Left lung (tissue), 10 donors: ENCODE measurements around the gene COMMD1. TPM values are rescaled to one million over a fixed set of nuclear protein-coding genes. Genes with fewer than 3 reads are reported as not detected.
"Not testable (repeated sequence)": the region's sequence is repeated elsewhere in the genome, so short reads cannot be mapped to it uniquely, and the experiment has no call there.

ENCODE experiments used
- ATAC-seq: fragments of 200-7000 bp; cut with Tn5 transposase; one replicate; pipeline ENCODE4 v1.9.1; 2020; ENCODE audit warnings: moderate library complexity
- DNase-seq, 4 donors: peaks; one replicate each; pipeline ENCODE4 v3.0.0-alpha.2; 2013 to 2020
- H3K27ac ChIP-seq, 2 donors: fragments of 200-600 bp; sonication (generic) in 1 of 2; one replicate each; pipeline versions ENCODE4 v1.5.0 to v1.8.0; 2020 to 2021
- H3K27me3 ChIP-seq, 2 donors: fragments of 200-600 bp; sonication (generic) in 1 of 2; one replicate each; pipeline versions ENCODE4 v1.5.0 to v1.8.0; 2020 to 2021
- H3K36me3 ChIP-seq, 2 donors: fragments of 200-600 bp; sonication (generic) in 1 of 2; one replicate each; pipeline versions ENCODE4 v1.5.0 to v1.8.0; 2020 to 2021
- H3K4me1 ChIP-seq, 2 donors: fragments of 200-600 bp; one replicate each; pipeline ENCODE4 v1.8.0; 2021
- H3K4me3 ChIP-seq, 2 donors: fragments of 200-600 bp; sonication (generic) in 1 of 2; one replicate each; pipeline versions ENCODE4 v1.5.0 to v1.8.0; 2020 to 2021; ENCODE audit warnings: mild to moderate bottlenecking in 1 of 2
- H3K9me3 ChIP-seq, 2 donors: fragments of 200-600 bp; sonication (generic) in 1 of 2; one replicate each; pipeline versions ENCODE4 v1.5.0 to v1.8.0; 2020 to 2021
- intact Hi-C, 2 donors: fragments of 100-400 bp; cut with DNase I; formaldehyde crosslinking; loops; one replicate each; pipeline versions ENCODE4 v1.11.2 to v1.14.2; 2022
- polyA plus RNA-seq, 6 donors: library from polyadenylated mRNA; unstranded; fragments of 120-200 nt; gene quantifications; one replicate each; pipeline ENCODE4 v1.2.1, GENCODE V29; 2013; ENCODE audit not compliant: insufficient read length in 6 of 6
- total RNA-seq, 2 donors: library from RNA; stranded (reverse); fragmentation: NEBNext Ultra II Directional; extraction: Animal tissue kit (Norgen Biotek cat#: 25700); gene quantifications; one replicate each; pipeline ENCODE4 v1.2.1, GENCODE V29; 2021
- TF ChIP-seq, protein P1 (sequence below), 2 donors: fragments of 200-600 bp; sonication (generic) in 1 of 2; IDR thresholded peaks; one replicate each; pipeline versions ENCODE4 v1.5.0 to v1.8.0; 2021; ENCODE audit warnings: antibody characterized with exemption in 2 of 2
- donor health status: DM: no; HTN: yes; CAD: no.
- donor health status: DM: no; HTN: no; CAD: no.

Gene COMMD1
- total and polyA plus RNA-seq, 8 donors = 34.1 to 91.5 (median 77.3) TPM

DNA sequence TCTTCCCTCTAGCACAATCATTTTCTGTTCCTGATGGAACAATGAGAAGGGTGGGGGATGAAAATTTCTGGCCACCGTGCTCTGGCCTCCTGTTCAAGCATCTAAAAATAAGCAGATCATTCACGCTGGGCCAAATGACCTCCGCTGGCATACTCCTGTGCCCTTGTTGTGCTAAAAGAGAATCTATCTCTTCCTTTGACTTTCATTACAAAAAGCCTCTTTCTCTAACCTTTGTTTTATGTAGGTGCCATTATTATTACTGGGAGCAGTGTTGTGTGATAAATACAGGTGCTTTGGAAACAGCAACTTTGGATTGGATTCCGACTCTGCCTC is 245.8 kb downstream of the COMMD1 start:
- no peak overlapping the region for H3K4me3 ChIP-seq
- no peak for ATAC-seq
- no peaks in the 10 kb centered on the region for H3K36me3 ChIP-seq
- DNase-seq = no peak
- H3K9me3 ChIP-seq = peaks cover 0 to 9% of the 10 kb centered on the region in 2 donors
- H3K4me1 ChIP-seq = peaks cover 0 to 4% of the 10 kb centered on the region in 2 donors
- H3K27me3 ChIP-seq = no peaks in the 10 kb centered on the region
- intact Hi-C loops = no loop called here
- no peak overlapping the region for H3K27ac ChIP-seq
- TF ChIP-seq, protein P1, sequence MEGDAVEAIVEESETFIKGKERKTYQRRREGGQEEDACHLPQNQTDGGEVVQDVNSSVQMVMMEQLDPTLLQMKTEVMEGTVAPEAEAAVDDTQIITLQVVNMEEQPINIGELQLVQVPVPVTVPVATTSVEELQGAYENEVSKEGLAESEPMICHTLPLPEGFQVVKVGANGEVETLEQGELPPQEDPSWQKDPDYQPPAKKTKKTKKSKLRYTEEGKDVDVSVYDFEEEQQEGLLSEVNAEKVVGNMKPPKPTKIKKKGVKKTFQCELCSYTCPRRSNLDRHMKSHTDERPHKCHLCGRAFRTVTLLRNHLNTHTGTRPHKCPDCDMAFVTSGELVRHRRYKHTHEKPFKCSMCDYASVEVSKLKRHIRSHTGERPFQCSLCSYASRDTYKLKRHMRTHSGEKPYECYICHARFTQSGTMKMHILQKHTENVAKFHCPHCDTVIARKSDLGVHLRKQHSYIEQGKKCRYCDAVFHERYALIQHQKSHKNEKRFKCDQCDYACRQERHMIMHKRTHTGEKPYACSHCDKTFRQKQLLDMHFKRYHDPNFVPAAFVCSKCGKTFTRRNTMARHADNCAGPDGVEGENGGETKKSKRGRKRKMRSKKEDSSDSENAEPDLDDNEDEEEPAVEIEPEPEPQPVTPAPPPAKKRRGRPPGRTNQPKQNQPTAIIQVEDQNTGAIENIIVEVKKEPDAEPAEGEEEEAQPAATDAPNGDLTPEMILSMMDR (IDR thresholded peaks at IDR 0.05) = no peak

- peaks cover 0 to 9% of the 10 kb centered on the region in 2 donors for H3K9me3 ChIP-seq
- intact Hi-C loops = no loop called here
- H3K4me1 ChIP-seq = peaks cover 0 to 4% of the 10 kb centered on the region in 2 donors
- no peak overlapping the region for H3K4me3 ChIP-seq
- no peaks in the 10 kb centered on the region for H3K36me3 ChIP-seq
- DNase-seq (no peak), ATAC-seq (no peak)
- H3K27ac ChIP-seq = no peak overlapping the region
- TF ChIP-seq, protein P1 (IDR thresholded peaks at IDR 0.05) = no peak
- no peaks in the 10 kb centered on the region for H3K27me3 ChIP-seq
Measured at GRCh38 chr2:62152000-62152399, 246.5 kb downstream of the COMMD1 start.

- H3K27me3 ChIP-seq = no peaks in the 10 kb centered on the region
- peaks cover 0 to 9% of the 10 kb centered on the region in 2 donors for H3K9me3 ChIP-seq
- TF ChIP-seq, protein P1 (IDR thresholded peaks at IDR 0.05) = no peak
- H3K27ac ChIP-seq = no peak overlapping the region
- peaks cover 0 to 4% of the 10 kb centered on the region in 2 donors for H3K4me1 ChIP-seq
- intact Hi-C loops = no loop called here
- ATAC-seq (no peak), DNase-seq (no peak)
- no peak overlapping the region for H3K4me3 ChIP-seq
- H3K36me3 ChIP-seq = no peaks in the 10 kb centered on the region
Measured at GRCh38 chr2:62156861-62157496, 251.5 kb downstream of the COMMD1 start.

- H3K4me1 ChIP-seq = peaks cover 0 to 4% of the 10 kb centered on the region in 2 donors
- no peaks in the 10 kb centered on the region for H3K27me3 ChIP-seq
- H3K36me3 ChIP-seq = no peaks in the 10 kb centered on the region
- H3K27ac ChIP-seq = no peak overlapping the region
- no peak overlapping the region for H3K4me3 ChIP-seq
- DNase-seq = no peak
- H3K9me3 ChIP-seq = peaks cover 0 to 9% of the 10 kb centered on the region in 2 donors
- TF ChIP-seq, protein P1 (IDR thresholded peaks at IDR 0.05) = no peak
- ATAC-seq = no peak
- intact Hi-C loops = no loop called here
Measured at GRCh38 chr2:62158444-62159121, 253.1 kb downstream of the COMMD1 start.

- ATAC-seq = not testable (repeated sequence)
Measured at GRCh38 chr2:62160691-62161090, 255.2 kb downstream of the COMMD1 start.

More at GRCh38 chr2:62160691-62161090, 255.2 kb downstream of the COMMD1 start:
- H3K4me3 ChIP-seq, DNase-seq, H3K36me3 ChIP-seq, H3K4me1 ChIP-seq, intact Hi-C loops, H3K27me3 ChIP-seq, H3K9me3 ChIP-seq, H3K27ac ChIP-seq: not testable (repeated sequence)
